Activated T-helper 17 cell treated with anti-CD3 and anti-CD28 coated beads, Interleukin-2, amount 50 U/mL, for 72 hours (primary cell): ENCODE measurements around the gene VSIG10. TPM values are rescaled to one million over a fixed set of nuclear protein-coding genes. Genes with fewer than 3 reads are reported as not detected.
"Not testable (repeated sequence)": the region's sequence is repeated elsewhere in the genome, so short reads cannot be mapped to it uniquely, and the experiment has no call there.

Source experiments
- ATAC-seq: fragments of 150-1000 bp; cut with Tn5 transposase; replicated peaks from 2 replicates; pipeline ENCODE4 v1.10.0; 2021; ENCODE audit warnings: mild to moderate bottlenecking, moderate library complexity
- H3K27ac Mint-ChIP-seq: one replicate; pipeline ENCODE4 v1.8.0; 2022; ENCODE audit warnings: mixed read lengths
- H3K27me3 Mint-ChIP-seq: one replicate; pipeline ENCODE4 v1.8.0; 2022; ENCODE audit warnings: mixed read lengths
- H3K36me3 Mint-ChIP-seq: one replicate; pipeline ENCODE4 v1.8.0; 2022; ENCODE audit warnings: low read depth, mild to moderate bottlenecking, mixed read lengths
- H3K4me1 Mint-ChIP-seq: one replicate; pipeline ENCODE4 v1.8.0; 2022; ENCODE audit warnings: mixed read lengths
- H3K4me3 Mint-ChIP-seq: one replicate; pipeline ENCODE4 v1.8.0; 2022; ENCODE audit warnings: mild to moderate bottlenecking, mixed read lengths
- H3K9me3 Mint-ChIP-seq: one replicate; pipeline ENCODE4 v1.8.0; 2022; ENCODE audit warnings: mixed read lengths
- total RNA-seq, 2 donors: library from RNA; stranded (reverse); gene quantifications; one replicate each; pipeline ENCODE4 v1.2.3, GENCODE V29; 2022

Gene VSIG10, protein sequence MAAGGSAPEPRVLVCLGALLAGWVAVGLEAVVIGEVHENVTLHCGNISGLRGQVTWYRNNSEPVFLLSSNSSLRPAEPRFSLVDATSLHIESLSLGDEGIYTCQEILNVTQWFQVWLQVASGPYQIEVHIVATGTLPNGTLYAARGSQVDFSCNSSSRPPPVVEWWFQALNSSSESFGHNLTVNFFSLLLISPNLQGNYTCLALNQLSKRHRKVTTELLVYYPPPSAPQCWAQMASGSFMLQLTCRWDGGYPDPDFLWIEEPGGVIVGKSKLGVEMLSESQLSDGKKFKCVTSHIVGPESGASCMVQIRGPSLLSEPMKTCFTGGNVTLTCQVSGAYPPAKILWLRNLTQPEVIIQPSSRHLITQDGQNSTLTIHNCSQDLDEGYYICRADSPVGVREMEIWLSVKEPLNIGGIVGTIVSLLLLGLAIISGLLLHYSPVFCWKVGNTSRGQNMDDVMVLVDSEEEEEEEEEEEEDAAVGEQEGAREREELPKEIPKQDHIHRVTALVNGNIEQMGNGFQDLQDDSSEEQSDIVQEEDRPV
- 1 to 10 TPM; 5.9 to 9.6 TPM for total RNA-seq

DNA sequence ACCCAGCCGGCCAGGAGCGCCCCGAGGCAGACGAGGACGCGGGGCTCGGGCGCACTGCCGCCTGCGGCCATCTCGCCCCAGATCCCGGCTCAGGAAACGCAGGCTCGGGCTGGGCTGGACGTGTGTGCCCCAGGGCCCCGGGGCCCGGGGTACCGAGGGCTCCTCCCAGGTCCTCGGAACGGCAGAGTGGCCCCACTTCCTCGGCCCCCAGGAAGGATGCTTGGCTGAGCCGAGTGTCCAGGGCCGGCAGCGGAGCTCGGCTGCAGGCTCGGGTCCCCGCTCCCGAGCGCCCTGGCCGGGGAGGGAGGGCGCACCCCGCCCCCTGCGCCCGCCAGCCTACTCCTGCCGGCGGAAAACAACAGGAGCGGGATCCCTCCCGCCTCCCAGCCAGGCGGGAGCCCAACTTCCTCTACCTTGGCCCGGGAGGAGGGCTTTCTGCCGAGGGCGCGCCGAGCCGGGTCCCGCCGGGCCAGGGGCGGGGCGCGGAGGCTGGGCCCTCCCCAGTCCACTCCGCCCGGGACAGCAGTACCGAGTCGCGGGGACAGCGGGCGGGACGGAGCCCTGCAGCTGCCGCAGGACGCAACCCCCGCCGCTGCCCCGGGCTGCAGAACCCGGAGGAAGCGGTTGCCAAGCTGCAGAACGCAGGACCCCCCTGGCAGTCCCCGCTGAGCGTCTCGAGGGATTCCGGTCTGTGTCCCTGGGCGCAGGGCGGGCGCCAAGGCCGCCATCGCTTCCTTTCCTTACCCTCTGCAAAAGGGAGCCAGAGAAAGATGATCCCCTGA, at the start of gene VSIG10:
Gene VSIG10 (minus strand): TSS at position 411 of the 782 bp plus-strand sequence. CDS start 340 bp downstream, at position 71.
- peak within 1 kb of the TSS; percentile 83 for H3K27ac Mint-ChIP-seq
- peaks cover 4% of the 10 kb centered on the region for H3K4me1 Mint-ChIP-seq
- H3K36me3 Mint-ChIP-seq = no peaks in the 10 kb centered on the region
- peak within 1 kb of the TSS; percentile 86 for H3K4me3 Mint-ChIP-seq
- ATAC-seq = peak; percentile 79
- H3K9me3 Mint-ChIP-seq = no peaks in the 10 kb centered on the region
- H3K27me3 Mint-ChIP-seq = peaks cover 3% of the 10 kb centered on the region

DNA sequence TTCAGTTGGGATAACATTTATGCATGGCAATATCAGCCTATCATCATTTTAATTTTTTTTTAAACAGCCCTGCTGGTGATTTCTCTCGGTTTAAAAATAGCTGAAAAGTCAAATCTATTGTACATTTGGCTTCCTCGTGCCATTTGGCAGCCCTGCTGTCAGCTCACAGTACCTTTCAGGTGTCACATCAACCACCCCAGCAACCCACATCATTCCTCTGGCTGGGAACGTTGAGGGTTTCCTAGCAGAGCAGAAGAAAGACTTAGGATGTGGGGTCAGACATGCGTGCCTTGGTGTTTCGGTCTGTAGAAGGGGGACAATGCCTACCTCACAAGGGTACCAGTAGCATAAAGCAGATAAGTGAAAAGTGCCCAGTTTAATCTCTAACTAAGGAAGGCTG, 47.9 kb upstream of the VSIG10 start:
- no peak for ATAC-seq
- no peak overlapping the region for H3K27ac Mint-ChIP-seq
- no peaks in the 10 kb centered on the region for H3K9me3 Mint-ChIP-seq
- no peak overlapping the region for H3K4me3 Mint-ChIP-seq
- H3K4me1 Mint-ChIP-seq = no peaks in the 10 kb centered on the region
- H3K27me3 Mint-ChIP-seq = no peaks in the 10 kb centered on the region
- peaks cover 57% of the 10 kb centered on the region for H3K36me3 Mint-ChIP-seq

DNA sequence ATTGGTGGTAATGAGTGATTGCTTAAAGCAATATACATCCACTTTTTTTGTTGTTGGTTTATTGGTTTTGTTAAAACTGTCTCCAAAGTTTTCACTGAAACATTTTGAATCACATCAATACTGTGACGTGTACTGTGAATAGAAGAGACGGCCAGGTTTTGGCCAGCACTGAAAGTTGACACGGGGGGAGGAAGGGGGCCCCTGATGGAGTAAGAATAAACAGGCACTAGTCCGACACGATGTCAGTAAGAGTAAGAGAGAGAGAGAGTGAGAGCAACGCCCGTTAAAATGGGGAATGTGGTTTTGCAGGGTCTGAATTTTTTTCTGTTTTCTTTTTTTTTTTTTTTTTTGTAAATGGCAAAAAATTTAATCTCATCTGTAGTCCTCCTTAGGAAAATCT, 46.8 kb upstream of the VSIG10 start:
- no peak overlapping the region for H3K4me3 Mint-ChIP-seq
- ATAC-seq = no peak
- H3K4me1 Mint-ChIP-seq = no peaks in the 10 kb centered on the region
- no peaks in the 10 kb centered on the region for H3K27me3 Mint-ChIP-seq
- peaks cover 66% of the 10 kb centered on the region for H3K36me3 Mint-ChIP-seq
- no peaks in the 10 kb centered on the region for H3K9me3 Mint-ChIP-seq
- H3K27ac Mint-ChIP-seq = peak overlapping the region; percentile 52

- peaks cover 5% of the 10 kb centered on the region for H3K4me1 Mint-ChIP-seq
- H3K27ac Mint-ChIP-seq = peak overlapping the region; percentile 5
- H3K9me3 Mint-ChIP-seq = no peaks in the 10 kb centered on the region
- H3K36me3 Mint-ChIP-seq = peaks cover 89% of the 10 kb centered on the region
- H3K27me3 Mint-ChIP-seq = no peaks in the 10 kb centered on the region
- no peak for ATAC-seq
- H3K4me3 Mint-ChIP-seq = no peak overlapping the region
Observed at GRCh38 chr12:118148287-118148686, 44.5 kb upstream of the VSIG10 start.

- peaks cover 9% of the 10 kb centered on the region for H3K4me1 Mint-ChIP-seq
- peak overlapping the region; percentile 44 for H3K27ac Mint-ChIP-seq
- peaks cover 98% of the 10 kb centered on the region for H3K36me3 Mint-ChIP-seq
- ATAC-seq = no peak
- H3K9me3 Mint-ChIP-seq = no peaks in the 10 kb centered on the region
- H3K4me3 Mint-ChIP-seq = no peak overlapping the region
- no peaks in the 10 kb centered on the region for H3K27me3 Mint-ChIP-seq
Observed at GRCh38 chr12:118145798-118146156, 42.0 kb upstream of the VSIG10 start.

DNA sequence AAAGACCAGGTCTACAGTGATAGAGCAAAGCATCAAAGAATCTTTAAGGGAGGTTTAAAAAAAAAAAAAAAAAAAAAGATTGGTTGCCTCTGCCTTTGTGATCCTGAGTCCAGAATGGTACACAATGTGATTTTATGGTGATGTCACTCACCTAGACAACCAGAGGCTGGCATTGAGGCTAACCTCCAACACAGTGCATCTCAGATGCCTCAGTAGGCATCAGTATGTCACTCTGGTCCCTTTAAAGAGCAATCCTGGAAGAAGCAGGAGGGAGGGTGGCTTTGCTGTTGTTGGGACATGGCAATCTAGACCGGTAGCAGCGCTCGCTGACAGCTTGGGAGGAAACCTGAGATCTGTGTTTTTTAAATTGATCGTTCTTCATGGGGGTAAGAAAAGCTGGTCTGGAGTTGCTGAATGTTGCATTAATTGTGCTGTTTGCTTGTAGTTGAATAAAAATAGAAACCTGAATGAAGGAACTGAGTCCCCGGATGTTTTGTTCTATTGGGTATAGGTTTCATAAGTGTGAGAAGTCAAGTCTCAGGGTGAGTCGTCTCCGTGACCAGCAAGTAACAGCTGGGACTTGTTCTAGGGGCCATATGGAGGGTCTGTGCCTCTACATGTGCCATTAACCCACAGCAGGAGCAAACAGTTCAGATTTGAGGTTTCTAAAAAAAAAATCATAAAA, 41.4 kb upstream of the VSIG10 start:
- H3K4me1 Mint-ChIP-seq = peaks cover 9% of the 10 kb centered on the region
- no peaks in the 10 kb centered on the region for H3K27me3 Mint-ChIP-seq
- H3K4me3 Mint-ChIP-seq = no peak overlapping the region
- H3K9me3 Mint-ChIP-seq = no peaks in the 10 kb centered on the region
- H3K36me3 Mint-ChIP-seq = peaks cover 98% of the 10 kb centered on the region
- H3K27ac Mint-ChIP-seq = peak overlapping the region; percentile 44
- peak; percentile 32 for ATAC-seq

GRCh38 chr12:118144499-118144898, 40.7 kb upstream of the VSIG10 start:
- Mint-ChIP-seq H3K9me3 (no peaks in the 10 kb centered on the region), H3K27ac (peak overlapping the region; percentile 44), H3K27me3 (no peaks in the 10 kb centered on the region), H3K4me3 (no peak overlapping the region), H3K4me1 (peaks cover 9% of the 10 kb centered on the region), H3K36me3 (peaks cover 98% of the 10 kb centered on the region)
- ATAC-seq = no peak

GRCh38 chr12:118140825-118141224, 37.0 kb upstream of the VSIG10 start:
- Mint-ChIP-seq H3K4me1 (peaks cover 15% of the 10 kb centered on the region), H3K27ac (no peak overlapping the region), H3K27me3 (no peaks in the 10 kb centered on the region), H3K4me3 (no peak overlapping the region), H3K36me3 (peaks cover 90% of the 10 kb centered on the region), H3K9me3 (no peaks in the 10 kb centered on the region)
- ATAC-seq = no peak

GRCh38 chr12:118137148-118137678, 33.4 kb upstream of the VSIG10 start:
- Mint-ChIP-seq H3K9me3 (no peaks in the 10 kb centered on the region), H3K4me3 (peak overlapping the region; percentile 94), H3K4me1 (peaks cover 11% of the 10 kb centered on the region), H3K27me3 (no peaks in the 10 kb centered on the region), H3K36me3 (peaks cover 54% of the 10 kb centered on the region), H3K27ac (peak overlapping the region; percentile 94)
- no peak for ATAC-seq

DNA sequence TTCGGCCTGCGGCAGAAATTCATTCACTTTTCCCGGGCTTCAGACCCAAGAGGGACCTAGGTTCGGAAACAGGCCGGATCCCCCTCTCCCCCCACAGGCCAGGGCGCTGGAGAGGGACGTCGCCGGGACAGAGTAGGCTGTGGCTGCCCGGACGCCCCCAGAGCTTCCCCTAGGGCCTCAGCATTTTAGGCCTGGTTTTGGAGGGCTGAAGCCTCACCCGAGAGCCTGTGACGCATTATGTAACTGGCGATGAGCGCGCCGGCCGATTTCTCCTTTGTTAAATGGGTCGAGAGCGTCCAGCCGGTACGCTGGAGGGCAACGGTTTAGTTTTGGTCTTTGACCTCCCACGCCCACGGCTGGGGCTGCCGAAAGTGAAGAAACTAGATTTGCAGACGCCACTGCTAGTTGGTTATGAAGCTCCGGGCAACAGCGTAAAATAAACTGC, 32.8 kb upstream of the VSIG10 start:
- H3K36me3 Mint-ChIP-seq = peaks cover 48% of the 10 kb centered on the region
- peaks cover 11% of the 10 kb centered on the region for H3K4me1 Mint-ChIP-seq
- peak; percentile 43 for ATAC-seq
- H3K27ac Mint-ChIP-seq = peak overlapping the region; percentile 94
- H3K4me3 Mint-ChIP-seq = peak overlapping the region; percentile 94
- no peaks in the 10 kb centered on the region for H3K9me3 Mint-ChIP-seq
- H3K27me3 Mint-ChIP-seq = no peaks in the 10 kb centered on the region

DNA sequence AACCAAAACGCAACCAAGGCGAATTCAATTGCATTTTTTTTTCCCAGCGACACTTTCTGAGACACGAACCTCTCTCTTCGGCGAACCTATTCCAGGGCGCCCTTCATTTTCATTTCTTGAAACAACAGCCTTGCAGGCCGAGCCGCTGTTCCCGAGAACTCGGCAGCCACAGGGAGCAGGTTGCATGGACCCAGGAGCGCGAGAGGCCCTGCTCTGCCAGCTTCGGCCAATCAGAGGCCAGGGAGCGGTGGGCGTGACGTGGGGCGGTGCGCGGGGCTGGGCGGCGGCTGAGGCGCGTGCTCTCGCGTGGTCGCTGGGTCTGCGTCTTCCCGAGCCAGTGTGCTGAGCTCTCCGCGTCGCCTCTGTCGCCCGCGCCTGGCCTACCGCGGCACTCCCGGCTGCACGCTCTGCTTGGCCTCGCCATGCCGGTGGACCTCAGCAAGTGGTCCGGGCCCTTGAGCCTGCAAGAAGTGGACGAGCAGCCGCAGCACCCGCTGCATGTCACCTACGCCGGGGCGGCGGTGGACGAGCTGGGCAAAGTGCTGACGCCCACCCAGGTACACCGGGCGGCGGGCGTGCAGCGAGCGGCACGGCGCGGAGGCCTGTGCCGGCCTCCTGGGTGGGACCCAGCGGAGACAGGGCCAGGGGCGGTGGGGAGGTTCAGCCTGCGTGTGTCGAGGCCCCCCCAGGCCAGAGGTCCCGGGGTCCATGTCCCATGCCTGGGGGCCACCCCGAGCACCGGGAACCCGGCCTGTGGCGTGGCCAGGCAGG, 32.2 kb upstream of the VSIG10 start, which contains the start of gene PEBP1:
Gene PEBP1 (plus strand): TSS at position 337 of the 771 bp plus-strand sequence. CDS start 86 bp downstream, at position 423.
- Mint-ChIP-seq H3K4me3 (peak within 1 kb of the TSS; percentile 94), H3K27me3 (no peaks in the 10 kb centered on the region), H3K4me1 (peaks cover 11% of the 10 kb centered on the region), H3K9me3 (no peaks in the 10 kb centered on the region), H3K36me3 (peaks cover 42% of the 10 kb centered on the region), H3K27ac (peak within 1 kb of the TSS; percentile 94)
- peak; percentile 99 for ATAC-seq

GRCh38 chr12:118129436-118129835, 25.6 kb upstream of the VSIG10 start:
- ATAC-seq, H3K27ac Mint-ChIP-seq, H3K9me3 Mint-ChIP-seq, H3K27me3 Mint-ChIP-seq, H3K4me3 Mint-ChIP-seq, H3K4me1 Mint-ChIP-seq, H3K36me3 Mint-ChIP-seq: not testable (repeated sequence)

- no peak for ATAC-seq
- Mint-ChIP-seq H3K27me3 (no peaks in the 10 kb centered on the region), H3K4me1 (no peaks in the 10 kb centered on the region), H3K27ac (no peak overlapping the region), H3K4me3 (no peak overlapping the region), H3K36me3 (no peaks in the 10 kb centered on the region), H3K9me3 (no peaks in the 10 kb centered on the region)
Observed at GRCh38 chr12:118127867-118128266, 24.1 kb upstream of the VSIG10 start.
